ENCODE measurements around the gene CPB2.

- TF ChIP-seq EZH2 (IDR thresholded peaks at IDR 0.05; ENCODE audit: low read length) = no peak
- TF ChIP-seq CTCF (optimal IDR thresholded peaks at IDR 0.05 in 1 of 3, IDR thresholded peaks at IDR 0.05 in 1 of 3, conservative IDR thresholded peaks at IDR 0.05 in 1 of 3; ENCODE audit: extremely low read depth in 1 of 3, insufficient read depth in 2 of 3, low read length in 3 of 3) = no peak
Observed at GRCh38 chr13:46085737-46086136, 19.1 kb downstream of the CPB2 start.
